ENCODE data around the gene LKAAEAR1. TPM values are rescaled to one million over a fixed set of nuclear protein-coding genes. Genes with fewer than 3 reads are reported as not detected.
A peak's percentile ranks its signal among the peaks of the same experiment; 100 is the strongest.
"Not testable (repeated sequence)": the region's sequence is repeated elsewhere in the genome, so short reads cannot be mapped to it uniquely, and the experiment has no call there.

The LKAAEAR1 gene, protein sequence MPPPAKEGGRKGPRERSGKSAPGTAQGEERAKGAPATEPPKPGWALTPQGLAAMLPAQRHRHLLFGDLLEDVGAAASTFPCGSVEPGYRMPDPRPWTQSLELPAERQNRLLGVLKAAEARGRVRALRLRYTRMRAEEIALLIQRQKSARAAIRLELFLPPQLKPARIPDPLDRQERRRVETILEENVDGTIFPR
- under 1 TPM; 0.47 to 0.50 TPM for total RNA-seq

DNA sequence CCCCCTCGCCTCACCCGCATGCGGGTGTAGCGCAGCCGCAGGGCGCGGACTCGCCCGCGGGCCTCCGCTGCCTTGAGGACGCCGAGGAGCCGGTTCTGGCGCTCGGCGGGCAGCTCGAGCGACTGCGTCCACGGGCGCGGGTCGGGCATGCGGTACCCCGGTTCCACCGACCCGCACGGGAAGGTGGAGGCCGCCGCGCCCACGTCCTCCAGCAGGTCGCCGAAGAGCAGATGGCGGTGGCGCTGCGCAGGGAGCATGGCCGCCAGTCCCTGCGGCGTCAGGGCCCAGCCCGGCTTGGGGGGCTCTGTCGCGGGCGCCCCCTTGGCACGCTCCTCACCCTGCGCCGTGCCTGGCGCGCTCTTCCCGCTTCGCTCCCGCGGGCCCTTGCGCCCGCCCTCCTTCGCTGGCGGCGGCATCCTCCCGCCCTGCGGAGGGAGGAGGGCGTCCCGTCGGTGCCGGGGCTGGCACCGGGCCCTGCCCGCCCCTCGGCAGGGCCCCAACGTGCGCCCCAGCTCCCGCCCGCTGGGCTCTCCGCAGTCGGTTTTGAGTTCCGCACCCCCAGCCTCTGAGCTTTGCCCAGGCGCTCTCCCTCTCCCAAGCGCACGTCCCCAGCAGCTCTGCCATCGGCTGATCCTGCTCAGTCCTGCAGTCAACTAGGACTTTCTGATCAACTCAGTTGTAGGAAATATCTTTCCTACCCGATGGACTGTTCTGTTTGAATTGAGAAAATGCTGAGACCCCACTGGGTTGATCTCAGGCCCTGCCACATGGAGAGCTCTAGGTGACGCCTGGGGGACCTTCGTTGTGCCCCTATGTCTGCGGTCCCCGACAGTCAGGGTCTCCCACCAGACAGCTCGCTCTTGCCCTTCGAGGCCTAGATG lies at the start of gene LKAAEAR1:
TSS of gene LKAAEAR1 (minus strand) at position 595 of the 881 bp plus-strand sequence. CDS start at position 416, 179 bp downstream.
- H3K9me3 Mint-ChIP-seq = peaks cover 2% of the 10 kb centered on the region
- no peak for DNase-seq

DNA sequence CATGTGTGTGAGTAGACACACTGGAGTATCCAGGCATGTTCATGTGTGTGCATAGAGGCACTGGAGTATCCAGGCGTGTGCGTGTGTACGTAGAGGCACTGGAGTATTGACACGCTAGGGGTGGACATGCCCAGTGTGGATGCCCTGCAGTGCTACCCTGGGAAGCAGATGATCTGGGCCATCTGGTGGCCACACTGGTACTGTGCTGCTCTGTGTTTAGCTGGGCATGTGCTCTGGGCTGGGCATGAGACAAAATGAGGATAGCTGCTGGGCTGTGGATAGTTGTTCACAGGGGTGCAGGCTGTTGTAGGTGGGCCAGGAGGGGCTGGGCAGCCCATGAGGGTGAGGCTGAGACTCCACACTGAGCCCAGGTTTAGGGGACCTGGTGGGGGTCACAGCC lies 47.2 kb upstream of the LKAAEAR1 start:
- Mint-ChIP-seq H3K4me1 (no peaks in the 10 kb centered on the region), H3K36me3 (no peaks in the 10 kb centered on the region)

More for the DNA sequence above, at the start of gene LKAAEAR1:
- Mint-ChIP-seq H3K4me1 (peaks cover 23% of the 10 kb centered on the region), H3K27me3 (peaks cover 28% of the 10 kb centered on the region), H3K36me3 (no peaks in the 10 kb centered on the region), H3K27ac (no peak within 1 kb of the TSS), H3K4me3 (peak within 1 kb of the TSS; percentile 75)

DNA sequence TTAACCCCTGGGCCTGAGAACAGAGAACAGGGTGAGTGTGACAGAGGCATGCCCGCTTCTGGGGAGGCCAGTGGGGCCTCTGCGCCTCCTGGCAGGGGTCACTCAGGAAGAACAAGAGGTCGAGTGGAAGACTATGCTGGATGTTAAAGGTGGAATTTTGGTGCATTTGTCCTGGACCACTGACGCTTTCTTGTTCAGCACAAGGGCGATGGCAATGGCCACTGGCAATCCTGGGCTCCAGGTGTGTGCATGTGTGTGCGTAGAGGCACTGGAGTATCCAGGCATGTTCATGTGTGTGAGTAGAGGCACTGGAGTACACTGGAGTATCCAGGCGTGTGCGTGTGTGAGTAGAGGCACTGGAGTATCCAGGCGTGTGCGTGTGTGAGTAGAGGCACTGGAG lies 46.7 kb upstream of the LKAAEAR1 start:
- Mint-ChIP-seq H3K4me1 (no peaks in the 10 kb centered on the region), H3K9me3 (no peaks in the 10 kb centered on the region), H3K4me3 (no peak overlapping the region), H3K27me3 (peaks cover 20% of the 10 kb centered on the region), H3K27ac (no peak overlapping the region), H3K36me3 (no peaks in the 10 kb centered on the region)
- no peak for DNase-seq

More for the DNA sequence above, 47.2 kb upstream of the LKAAEAR1 start:
- DNase-seq = no peak
- Mint-ChIP-seq H3K9me3 (no peaks in the 10 kb centered on the region), H3K27me3 (peaks cover 20% of the 10 kb centered on the region), H3K4me3 (no peak overlapping the region), H3K27ac (no peak overlapping the region)

GRCh38 chr20:64130271-64130670 lies 46.1 kb upstream of the LKAAEAR1 start:
- H3K9me3 Mint-ChIP-seq = no peaks in the 10 kb centered on the region
- H3K27me3 Mint-ChIP-seq = peaks cover 21% of the 10 kb centered on the region
- H3K27ac Mint-ChIP-seq = no peak overlapping the region
- H3K36me3 Mint-ChIP-seq = no peaks in the 10 kb centered on the region
- H3K4me3 Mint-ChIP-seq = no peak overlapping the region
- DNase-seq = no peak
- H3K4me1 Mint-ChIP-seq = no peaks in the 10 kb centered on the region

GRCh38 chr20:64129146-64129782 lies 45.1 kb upstream of the LKAAEAR1 start:
- Mint-ChIP-seq H3K4me1 (no peaks in the 10 kb centered on the region), H3K9me3 (no peaks in the 10 kb centered on the region), H3K27me3 (peaks cover 28% of the 10 kb centered on the region), H3K27ac (no peak overlapping the region), H3K36me3 (no peaks in the 10 kb centered on the region), H3K4me3 (no peak overlapping the region)
- no peak for DNase-seq

- not testable (repeated sequence) for H3K4me1 Mint-ChIP-seq, H3K9me3 Mint-ChIP-seq, H3K36me3 Mint-ChIP-seq, H3K27ac Mint-ChIP-seq, H3K4me3 Mint-ChIP-seq, DNase-seq
- peaks cover 25% of the 10 kb centered on the region for H3K27me3 Mint-ChIP-seq
Observed at GRCh38 chr20:64123517-64123916, 39.3 kb upstream of the LKAAEAR1 start.

- peaks cover 25% of the 10 kb centered on the region for H3K27me3 Mint-ChIP-seq
- not testable (repeated sequence) for DNase-seq, H3K4me3 Mint-ChIP-seq, H3K9me3 Mint-ChIP-seq, H3K4me1 Mint-ChIP-seq, H3K36me3 Mint-ChIP-seq, H3K27ac Mint-ChIP-seq
Observed at GRCh38 chr20:64122927-64123326, 38.7 kb upstream of the LKAAEAR1 start.

DNA sequence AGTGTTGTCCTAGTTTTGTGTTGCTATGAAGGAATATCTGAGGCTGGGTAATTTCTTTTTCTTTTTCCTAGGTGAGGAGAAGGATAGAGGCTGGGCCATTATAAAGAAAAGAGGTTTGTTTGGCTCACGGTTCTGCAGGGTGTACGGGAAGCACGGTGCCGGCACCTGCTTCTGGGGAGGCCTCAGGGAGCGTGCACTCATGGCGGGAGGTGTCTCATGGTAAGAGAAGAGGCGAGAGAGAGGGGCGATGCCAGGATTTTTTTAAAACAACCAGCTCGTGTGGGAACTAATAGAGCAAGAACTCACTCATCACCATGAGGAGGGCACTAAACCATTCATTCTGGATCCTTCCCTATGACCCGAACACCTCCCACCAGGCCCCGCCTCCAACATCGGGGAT lies 37.4 kb upstream of the LKAAEAR1 start:
- Mint-ChIP-seq H3K4me1 (peaks cover 9% of the 10 kb centered on the region), H3K4me3 (no peak overlapping the region), H3K27ac (no peak overlapping the region), H3K9me3 (no peaks in the 10 kb centered on the region), H3K36me3 (no peaks in the 10 kb centered on the region), H3K27me3 (peaks cover 25% of the 10 kb centered on the region)
- no peak for DNase-seq

DNA sequence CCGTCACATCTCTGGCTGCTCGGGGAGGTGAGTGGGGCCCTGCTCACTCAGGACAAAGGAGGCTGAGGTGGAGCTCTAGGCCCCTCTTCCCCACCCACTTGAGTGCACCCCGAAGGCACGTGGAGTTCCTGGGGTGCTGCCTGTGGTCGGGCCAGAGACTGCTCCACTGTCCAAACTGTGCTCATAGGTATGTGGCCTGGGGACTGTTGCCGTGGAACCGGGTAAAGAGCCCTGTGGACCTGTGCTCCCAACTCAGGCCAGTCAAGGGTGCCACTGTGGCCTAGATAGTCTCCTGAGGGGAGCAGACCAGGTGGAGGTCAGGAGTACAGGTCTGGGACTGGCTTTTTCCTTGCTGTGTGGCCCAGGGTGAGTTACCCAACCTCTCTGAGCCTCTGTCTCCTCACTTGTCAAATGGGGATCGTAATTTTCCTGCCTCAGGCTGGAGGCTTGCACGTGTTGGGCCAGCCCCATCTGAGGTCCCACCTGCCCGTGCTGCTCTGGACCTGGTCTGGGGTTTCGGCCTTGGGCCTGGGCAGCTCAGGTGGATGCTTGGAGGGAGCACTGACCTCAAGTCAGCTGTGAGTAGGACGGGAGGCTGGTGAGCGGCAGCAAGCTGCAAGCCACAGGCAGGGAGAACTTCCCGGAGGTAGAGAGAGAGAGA lies 35.6 kb upstream of the LKAAEAR1 start:
- H3K36me3 Mint-ChIP-seq = no peaks in the 10 kb centered on the region
- H3K4me3 Mint-ChIP-seq = no peak overlapping the region
- peaks cover 21% of the 10 kb centered on the region for H3K27me3 Mint-ChIP-seq
- peaks cover 9% of the 10 kb centered on the region for H3K4me1 Mint-ChIP-seq
- no peak for DNase-seq
- no peaks in the 10 kb centered on the region for H3K9me3 Mint-ChIP-seq
- H3K27ac Mint-ChIP-seq = peak overlapping the region; percentile 71

DNA sequence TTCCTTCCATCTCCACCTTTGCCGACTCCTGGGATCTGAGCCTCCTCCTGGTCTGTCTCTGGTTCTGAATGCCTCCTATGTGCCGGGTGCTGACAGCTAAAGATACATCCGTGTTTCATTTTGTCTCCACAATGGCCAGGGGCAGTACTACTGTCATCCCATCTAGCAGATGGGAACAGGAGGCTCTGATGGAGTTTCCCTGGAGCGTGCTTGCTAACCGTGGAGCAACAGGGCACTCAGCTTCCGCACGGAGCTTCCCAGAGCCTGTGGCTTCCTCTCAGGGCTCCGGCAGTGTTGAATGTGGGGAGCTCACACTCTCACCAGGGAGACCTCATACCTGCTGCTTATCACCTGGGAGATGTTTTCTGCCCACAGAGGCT lies 35.1 kb upstream of the LKAAEAR1 start:
- Mint-ChIP-seq H3K9me3 (no peaks in the 10 kb centered on the region), H3K4me3 (no peak overlapping the region), H3K4me1 (peaks cover 9% of the 10 kb centered on the region), H3K27me3 (peaks cover 17% of the 10 kb centered on the region), H3K27ac (no peak overlapping the region), H3K36me3 (no peaks in the 10 kb centered on the region)
- DNase-seq = no peak

GRCh38 chr20:64117432-64117777 lies 33.2 kb upstream of the LKAAEAR1 start:
- H3K27me3 Mint-ChIP-seq, H3K9me3 Mint-ChIP-seq, DNase-seq, H3K4me1 Mint-ChIP-seq, H3K27ac Mint-ChIP-seq, H3K36me3 Mint-ChIP-seq, H3K4me3 Mint-ChIP-seq: not testable (repeated sequence)

DNA sequence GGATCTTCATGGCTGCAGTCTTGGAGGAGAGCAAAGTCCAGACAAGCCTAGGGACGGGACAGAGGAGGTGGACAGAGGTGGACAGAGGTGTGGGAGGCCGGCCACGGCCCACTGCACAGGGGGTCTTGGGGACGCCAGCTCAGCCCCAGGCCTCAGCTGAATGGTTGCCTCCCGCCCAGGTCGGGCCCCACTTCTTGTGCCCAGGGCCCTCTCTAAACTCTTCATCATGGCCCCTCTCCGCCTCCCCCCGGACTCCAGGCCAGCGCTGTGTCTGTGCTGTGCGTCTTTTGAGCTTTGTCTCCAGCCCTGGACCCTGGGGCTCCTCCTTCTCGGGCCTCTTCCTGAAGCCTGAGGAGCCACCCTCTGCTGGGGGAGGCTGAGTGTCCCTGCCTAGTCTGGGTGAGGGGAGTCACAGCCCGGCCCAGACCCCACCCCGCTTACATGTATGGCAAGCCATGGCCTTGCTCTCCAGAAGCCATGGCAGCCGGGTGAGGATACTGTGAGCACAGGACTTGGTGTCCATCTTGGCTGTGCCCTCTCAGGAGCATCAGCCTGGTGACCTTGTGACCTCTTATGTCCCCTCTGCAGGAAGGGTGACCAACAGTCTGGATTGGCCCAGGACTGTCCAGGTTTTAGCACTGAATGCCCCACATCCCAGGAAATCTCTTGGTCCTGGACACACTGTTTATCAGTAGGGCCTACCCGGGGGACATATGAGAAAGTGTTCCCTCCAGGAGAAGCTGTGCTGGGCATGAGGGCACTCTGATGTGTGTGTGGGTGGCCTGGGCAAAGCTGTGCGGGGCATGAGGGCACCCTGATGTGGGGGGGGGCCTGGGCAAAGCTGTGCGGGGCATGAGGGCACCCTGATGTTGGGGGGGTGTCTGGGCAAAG lies 32.6 kb upstream of the LKAAEAR1 start:
- Mint-ChIP-seq H3K27ac (no peak overlapping the region), H3K4me3 (no peak overlapping the region), H3K4me1 (peaks cover 9% of the 10 kb centered on the region), H3K36me3 (no peaks in the 10 kb centered on the region), H3K27me3 (peaks cover 5% of the 10 kb centered on the region), H3K9me3 (no peaks in the 10 kb centered on the region)
- DNase-seq = no peak

- Mint-ChIP-seq H3K4me1 (peaks cover 9% of the 10 kb centered on the region), H3K4me3 (no peak overlapping the region), H3K9me3 (no peaks in the 10 kb centered on the region), H3K36me3 (no peaks in the 10 kb centered on the region), H3K27ac (no peak overlapping the region), H3K27me3 (no peaks in the 10 kb centered on the region)
- no peak for DNase-seq
Observed at GRCh38 chr20:64116016-64116415, 31.8 kb upstream of the LKAAEAR1 start.

DNA sequence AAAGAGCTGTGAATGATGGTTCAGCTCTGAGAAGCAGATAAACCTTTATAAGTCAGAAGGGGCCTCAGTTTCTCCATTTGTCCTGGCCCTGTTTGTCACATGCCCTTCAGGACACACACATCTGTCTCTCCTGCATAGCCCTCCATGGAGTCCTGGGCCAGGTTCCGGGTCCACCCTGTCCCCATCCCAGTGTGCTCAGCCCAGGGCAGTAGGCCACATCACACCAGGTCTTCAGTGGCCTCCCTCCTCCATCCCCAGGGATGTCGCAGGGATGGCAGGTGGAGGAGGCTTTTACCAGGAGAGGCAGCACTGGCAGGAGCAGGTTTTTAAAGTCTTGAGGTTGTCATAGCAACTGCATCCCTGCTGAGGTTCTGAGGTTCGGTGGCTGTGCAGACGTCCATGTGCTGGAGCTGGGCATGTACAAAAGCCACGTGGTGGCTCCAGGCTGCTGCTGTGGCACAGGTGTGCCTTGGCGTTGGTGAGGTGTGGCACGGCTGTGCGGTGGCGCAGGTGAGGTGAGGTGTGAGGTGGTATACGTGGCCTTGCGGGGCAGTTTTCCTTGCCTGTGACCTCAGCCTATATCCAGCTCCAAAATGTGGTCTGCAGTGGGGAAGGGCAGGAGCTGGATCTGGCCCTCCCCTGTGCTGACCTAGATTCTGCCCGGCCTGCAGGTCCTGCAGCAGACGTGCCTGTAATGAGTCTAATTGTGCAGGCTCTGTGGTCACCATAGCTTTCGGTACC lies 31.1 kb upstream of the LKAAEAR1 start:
- Mint-ChIP-seq H3K36me3 (no peaks in the 10 kb centered on the region), H3K9me3 (no peaks in the 10 kb centered on the region), H3K27me3 (no peaks in the 10 kb centered on the region), H3K4me3 (no peak overlapping the region), H3K4me1 (peaks cover 7% of the 10 kb centered on the region), H3K27ac (no peak overlapping the region)
- no peak for DNase-seq

All from activated naive CD8-positive, alpha-beta T cell treated with anti-CD3 and anti-CD28 coated beads for 36 hours (primary cell).